ENCODE results near the gene KIF3A.

The KIF3A gene

DNA sequence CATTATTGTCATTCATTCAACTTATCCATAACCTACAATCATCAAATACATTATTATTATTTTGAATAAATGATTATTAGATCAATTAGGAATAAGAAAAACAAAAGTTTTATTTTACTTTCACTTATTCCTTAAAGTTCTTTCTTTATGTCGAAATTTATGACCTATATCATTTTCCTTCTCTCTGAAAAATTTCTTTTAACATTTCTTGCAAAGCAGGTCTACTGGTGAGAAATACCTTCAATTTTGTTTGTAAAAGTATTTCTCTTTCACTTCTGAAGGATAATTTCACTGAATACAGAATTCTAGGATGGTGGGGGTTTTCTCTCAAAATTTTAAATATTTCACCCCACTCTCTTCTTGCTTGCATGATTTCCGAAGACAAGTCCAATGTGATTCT, 7.3 kb upstream of the KIF3A start:
- no peaks in the 10 kb centered on the region for H3K27me3 ChIP-seq (ENCODE audit: insufficient read depth, low read length, poor library complexity, severe bottlenecking)

DNA sequence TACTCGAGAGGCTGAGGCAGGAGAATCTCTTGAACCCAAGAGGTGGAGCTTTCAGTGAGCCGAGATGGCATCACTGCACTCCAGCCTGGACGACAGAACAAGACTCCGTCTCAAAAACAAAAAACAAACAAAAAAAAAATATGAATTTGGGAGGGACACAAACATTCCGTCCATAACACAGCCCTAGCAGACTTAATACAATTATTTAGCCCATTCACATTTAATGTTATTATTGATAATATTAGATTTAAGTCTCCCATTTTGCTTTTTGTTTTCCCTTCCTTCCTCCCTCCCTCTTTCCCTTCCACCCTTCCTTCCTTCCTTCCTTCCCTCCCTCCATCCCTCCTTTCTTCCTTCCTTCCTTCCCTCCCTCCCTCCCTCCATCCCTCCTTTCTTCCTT, 5.3 kb upstream of the KIF3A start:
- H3K4me1 ChIP-seq (ENCODE audit: insufficient read depth, low read length, poor library complexity, severe bottlenecking): no peaks in the 10 kb centered on the region
- H3K4me3 ChIP-seq (ENCODE audit: low read length, poor library complexity, severe bottlenecking): no peak overlapping the region
- no peaks in the 10 kb centered on the region for H3F3A ChIP-seq (ENCODE audit: low read depth)
- H2AFZ ChIP-seq (ENCODE audit: low read length): no peak overlapping the region
- no peaks in the 10 kb centered on the region for H4K20me1 ChIP-seq (ENCODE audit: insufficient read depth, low read length, poor library complexity, severe bottlenecking)
- H3K27me3 ChIP-seq (ENCODE audit: insufficient read depth, low read length, poor library complexity, severe bottlenecking): no peaks in the 10 kb centered on the region
- no peaks in the 10 kb centered on the region for H3K79me2 ChIP-seq (ENCODE audit: insufficient read depth, low read length)
- H3K4me2 ChIP-seq (ENCODE audit: low read depth, low read length, poor library complexity, severe bottlenecking): no peak overlapping the region
- no peaks in the 10 kb centered on the region for H3K36me3 ChIP-seq (ENCODE audit: insufficient read depth, low read length)
- TF ChIP-seq, protein P1, sequence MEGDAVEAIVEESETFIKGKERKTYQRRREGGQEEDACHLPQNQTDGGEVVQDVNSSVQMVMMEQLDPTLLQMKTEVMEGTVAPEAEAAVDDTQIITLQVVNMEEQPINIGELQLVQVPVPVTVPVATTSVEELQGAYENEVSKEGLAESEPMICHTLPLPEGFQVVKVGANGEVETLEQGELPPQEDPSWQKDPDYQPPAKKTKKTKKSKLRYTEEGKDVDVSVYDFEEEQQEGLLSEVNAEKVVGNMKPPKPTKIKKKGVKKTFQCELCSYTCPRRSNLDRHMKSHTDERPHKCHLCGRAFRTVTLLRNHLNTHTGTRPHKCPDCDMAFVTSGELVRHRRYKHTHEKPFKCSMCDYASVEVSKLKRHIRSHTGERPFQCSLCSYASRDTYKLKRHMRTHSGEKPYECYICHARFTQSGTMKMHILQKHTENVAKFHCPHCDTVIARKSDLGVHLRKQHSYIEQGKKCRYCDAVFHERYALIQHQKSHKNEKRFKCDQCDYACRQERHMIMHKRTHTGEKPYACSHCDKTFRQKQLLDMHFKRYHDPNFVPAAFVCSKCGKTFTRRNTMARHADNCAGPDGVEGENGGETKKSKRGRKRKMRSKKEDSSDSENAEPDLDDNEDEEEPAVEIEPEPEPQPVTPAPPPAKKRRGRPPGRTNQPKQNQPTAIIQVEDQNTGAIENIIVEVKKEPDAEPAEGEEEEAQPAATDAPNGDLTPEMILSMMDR (conservative IDR thresholded peaks at IDR 0.05; ENCODE audit: low read length): no peak
- no peak for TF ChIP-seq EZH2phosphoT487 (IDR thresholded peaks at IDR 0.05; ENCODE audit: borderline replicate concordance)
- H3K9me2 ChIP-seq (replicated peaks; ENCODE audit: low read depth, low read length): no peaks in the 10 kb centered on the region
- H3K9me3 ChIP-seq (ENCODE audit: insufficient read depth, low read depth, low read length): no peaks in the 10 kb centered on the region
- no peak overlapping the region for H3K9ac ChIP-seq (ENCODE audit: low read depth, low read length, poor library complexity, severe bottlenecking)

More for the DNA sequence above, 7.3 kb upstream of the KIF3A start:
- Histone ChIP-seq H4K20me1 (ENCODE audit: insufficient read depth, low read length, poor library complexity, severe bottlenecking) (no peaks in the 10 kb centered on the region), H3F3A (ENCODE audit: low read depth) (no peaks in the 10 kb centered on the region), H3K9me3 (ENCODE audit: insufficient read depth, low read depth, low read length) (no peaks in the 10 kb centered on the region), H3K9me2 (replicated peaks; ENCODE audit: low read depth, low read length) (no peaks in the 10 kb centered on the region), H3K9ac (ENCODE audit: low read depth, low read length, poor library complexity, severe bottlenecking) (no peak overlapping the region), H3K79me2 (ENCODE audit: insufficient read depth, low read length) (no peaks in the 10 kb centered on the region), H3K36me3 (ENCODE audit: insufficient read depth, low read length) (no peaks in the 10 kb centered on the region), H2AFZ (ENCODE audit: low read length) (no peak overlapping the region), H3K4me1 (ENCODE audit: insufficient read depth, low read length, poor library complexity, severe bottlenecking) (no peaks in the 10 kb centered on the region), H3K4me2 (ENCODE audit: low read depth, low read length, poor library complexity, severe bottlenecking) (no peak overlapping the region), H3K4me3 (ENCODE audit: low read length, poor library complexity, severe bottlenecking) (no peak overlapping the region)
- TF ChIP-seq, protein P1 (conservative IDR thresholded peaks at IDR 0.05; ENCODE audit: low read length): no peak
- TF ChIP-seq EZH2phosphoT487 (IDR thresholded peaks at IDR 0.05; ENCODE audit: borderline replicate concordance): no peak

DNA sequence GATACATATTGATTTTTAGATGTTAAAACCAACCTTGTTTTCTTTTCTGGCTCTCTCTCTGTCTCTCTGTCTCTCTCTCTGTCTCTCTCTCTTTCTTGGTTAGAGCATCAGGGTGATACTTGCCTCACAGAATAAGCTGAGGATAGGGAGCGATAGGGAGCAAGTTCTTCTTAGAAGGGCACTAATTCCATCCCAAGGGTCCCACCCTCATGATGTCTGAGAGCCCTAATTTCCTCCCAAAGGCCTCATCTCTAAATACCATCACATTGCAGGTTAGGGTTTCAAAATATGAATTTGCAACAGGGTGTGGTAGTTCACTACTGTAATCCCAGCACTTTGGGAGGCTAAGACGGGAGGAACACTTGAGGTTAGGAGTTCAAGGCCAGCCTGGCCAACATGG, 4.8 kb upstream of the KIF3A start:
- H3K4me1 ChIP-seq (ENCODE audit: insufficient read depth, low read length, poor library complexity, severe bottlenecking): no peaks in the 10 kb centered on the region
- no peak for TF ChIP-seq EZH2phosphoT487 (IDR thresholded peaks at IDR 0.05; ENCODE audit: borderline replicate concordance)
- TF ChIP-seq, protein P1 (conservative IDR thresholded peaks at IDR 0.05; ENCODE audit: low read length): no peak
- no peaks in the 10 kb centered on the region for H3K9me2 ChIP-seq (replicated peaks; ENCODE audit: low read depth, low read length)
- no peaks in the 10 kb centered on the region for H4K20me1 ChIP-seq (ENCODE audit: insufficient read depth, low read length, poor library complexity, severe bottlenecking)
- H3K4me3 ChIP-seq (ENCODE audit: low read length, poor library complexity, severe bottlenecking): no peak overlapping the region
- H2AFZ ChIP-seq (ENCODE audit: low read length): no peak overlapping the region
- no peak overlapping the region for H3K9ac ChIP-seq (ENCODE audit: low read depth, low read length, poor library complexity, severe bottlenecking)
- H3K4me2 ChIP-seq (ENCODE audit: low read depth, low read length, poor library complexity, severe bottlenecking): no peak overlapping the region
- no peaks in the 10 kb centered on the region for H3K27me3 ChIP-seq (ENCODE audit: insufficient read depth, low read length, poor library complexity, severe bottlenecking)
- no peaks in the 10 kb centered on the region for H3K36me3 ChIP-seq (ENCODE audit: insufficient read depth, low read length)
- no peaks in the 10 kb centered on the region for H3K9me3 ChIP-seq (ENCODE audit: insufficient read depth, low read depth, low read length)
- no peaks in the 10 kb centered on the region for H3F3A ChIP-seq (ENCODE audit: low read depth)
- no peaks in the 10 kb centered on the region for H3K79me2 ChIP-seq (ENCODE audit: insufficient read depth, low read length)
